NK-92 treated with Interleukin-12 subunit alpha and Interleukin-12 subunit beta, amount 100 ng/mL, for 24 hours (cell line): ENCODE data around the gene TCOF1.

ENCODE experiments used
- DNase-seq: peaks from one replicate; lab custom pipeline; 2025; lab: John Stamatoyannopoulos, UW

The TCOF1 gene

GRCh38 chr5:150428978-150429377, 71.5 kb downstream of the TCOF1 start:
- no peak for DNase-seq

DNA sequence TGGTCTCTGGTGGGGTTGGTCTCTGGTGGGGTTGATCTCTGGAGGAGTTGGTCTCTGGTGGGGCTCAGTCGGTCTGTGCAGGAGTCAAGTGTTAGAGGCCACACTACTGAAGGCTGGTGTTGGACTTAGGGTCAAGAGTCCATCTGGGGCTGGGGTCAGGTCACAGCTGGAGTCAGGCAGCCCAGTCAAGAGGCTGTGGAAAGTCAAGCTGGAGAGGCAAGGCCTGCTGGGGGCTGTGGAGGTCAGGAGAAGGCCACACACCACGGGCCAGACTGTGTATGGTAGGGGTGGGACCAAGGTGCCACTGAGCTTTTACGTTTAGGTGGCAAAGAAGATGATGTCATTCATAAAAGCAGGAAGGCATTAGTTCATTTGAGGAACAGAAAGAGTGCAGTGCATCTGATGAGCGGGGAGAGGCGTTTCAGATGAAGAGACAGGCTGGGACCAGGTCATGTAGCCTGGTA, 71.9 kb downstream of the TCOF1 start:
- DNase-seq = no peak

GRCh38 chr5:150431048-150431447, 73.6 kb downstream of the TCOF1 start:
- no peak for DNase-seq

DNA sequence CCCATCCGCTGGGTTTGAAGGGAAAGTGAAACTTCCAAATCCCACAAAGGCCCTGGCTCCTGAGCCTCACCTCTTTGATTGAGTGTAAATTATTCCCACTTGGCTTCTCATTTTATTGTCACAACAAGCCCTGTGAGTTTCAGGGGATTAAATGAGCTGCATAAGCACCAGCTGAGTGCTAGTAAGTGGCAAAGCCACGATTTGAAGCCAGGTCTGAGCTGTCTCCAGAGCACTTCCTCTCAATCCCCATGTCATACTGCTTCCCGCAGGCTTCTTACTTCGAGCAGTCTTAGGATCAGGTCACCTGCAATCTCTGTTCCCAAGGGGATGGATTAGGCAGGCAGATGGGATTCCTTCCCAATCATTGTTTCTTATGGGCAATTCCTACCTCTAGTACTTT, 74.1 kb downstream of the TCOF1 start:
- no peak for DNase-seq

GRCh38 chr5:150434464-150434863, 77.0 kb downstream of the TCOF1 start:
- DNase-seq = no peak

DNA sequence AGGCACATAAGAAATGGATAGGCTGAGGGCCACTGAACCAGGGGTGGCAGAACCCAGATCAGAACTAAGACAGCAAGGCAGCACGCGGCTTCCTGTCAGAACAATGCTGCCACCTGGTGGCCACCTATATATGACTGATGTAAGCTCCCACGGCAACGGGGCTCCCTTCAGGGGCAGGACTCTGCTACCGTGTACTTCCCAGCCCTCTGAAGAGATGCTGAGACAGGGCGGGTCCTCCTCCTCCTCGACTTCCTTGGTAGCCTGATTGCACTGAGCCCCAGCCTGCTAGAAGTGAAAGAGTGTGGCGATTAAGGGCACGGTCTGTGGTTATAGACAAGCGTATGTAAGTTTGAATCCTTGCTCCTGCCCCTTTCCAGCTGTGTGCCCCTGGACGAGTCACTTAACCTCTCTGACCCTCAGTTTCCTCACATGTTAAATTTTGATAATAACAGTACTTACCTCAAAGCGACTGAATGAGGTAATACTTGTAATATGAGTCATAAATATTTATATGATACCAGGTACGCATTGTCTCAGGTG, 78.7 kb downstream of the TCOF1 start:
- peak; percentile 79 for DNase-seq

DNA sequence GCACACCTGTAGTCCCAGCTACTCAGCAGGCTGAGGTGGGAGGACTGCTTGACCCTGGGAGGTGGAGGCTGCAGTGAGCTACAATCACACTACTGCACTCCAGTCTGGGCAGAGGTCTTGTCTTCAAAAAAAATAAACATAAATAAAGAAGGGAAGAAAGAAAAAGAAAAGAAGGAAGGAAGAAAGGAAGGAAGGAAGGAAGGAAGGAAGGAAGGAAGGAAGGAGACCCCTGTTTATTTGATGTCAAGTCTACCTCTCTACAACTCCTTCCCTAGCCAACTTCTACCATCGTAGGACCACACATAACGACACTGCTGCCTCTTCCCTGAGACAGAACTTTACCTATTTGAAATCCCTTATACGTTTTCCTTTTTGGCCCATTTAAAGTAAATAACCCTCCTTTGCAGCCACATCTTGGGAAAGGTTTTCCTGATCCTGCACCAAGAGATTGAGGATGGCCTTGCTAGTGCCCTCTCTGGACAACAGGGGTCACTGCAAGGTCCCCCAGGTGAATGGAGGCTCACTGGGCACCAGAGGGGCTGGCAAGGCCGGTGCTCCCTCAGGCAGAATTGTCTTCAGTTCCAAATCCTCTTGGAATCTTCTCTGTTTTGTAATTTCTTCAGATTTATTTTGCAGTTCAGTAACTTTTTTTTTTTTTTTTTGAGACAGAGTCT, 81.5 kb downstream of the TCOF1 start:
- DNase-seq = no peak

DNA sequence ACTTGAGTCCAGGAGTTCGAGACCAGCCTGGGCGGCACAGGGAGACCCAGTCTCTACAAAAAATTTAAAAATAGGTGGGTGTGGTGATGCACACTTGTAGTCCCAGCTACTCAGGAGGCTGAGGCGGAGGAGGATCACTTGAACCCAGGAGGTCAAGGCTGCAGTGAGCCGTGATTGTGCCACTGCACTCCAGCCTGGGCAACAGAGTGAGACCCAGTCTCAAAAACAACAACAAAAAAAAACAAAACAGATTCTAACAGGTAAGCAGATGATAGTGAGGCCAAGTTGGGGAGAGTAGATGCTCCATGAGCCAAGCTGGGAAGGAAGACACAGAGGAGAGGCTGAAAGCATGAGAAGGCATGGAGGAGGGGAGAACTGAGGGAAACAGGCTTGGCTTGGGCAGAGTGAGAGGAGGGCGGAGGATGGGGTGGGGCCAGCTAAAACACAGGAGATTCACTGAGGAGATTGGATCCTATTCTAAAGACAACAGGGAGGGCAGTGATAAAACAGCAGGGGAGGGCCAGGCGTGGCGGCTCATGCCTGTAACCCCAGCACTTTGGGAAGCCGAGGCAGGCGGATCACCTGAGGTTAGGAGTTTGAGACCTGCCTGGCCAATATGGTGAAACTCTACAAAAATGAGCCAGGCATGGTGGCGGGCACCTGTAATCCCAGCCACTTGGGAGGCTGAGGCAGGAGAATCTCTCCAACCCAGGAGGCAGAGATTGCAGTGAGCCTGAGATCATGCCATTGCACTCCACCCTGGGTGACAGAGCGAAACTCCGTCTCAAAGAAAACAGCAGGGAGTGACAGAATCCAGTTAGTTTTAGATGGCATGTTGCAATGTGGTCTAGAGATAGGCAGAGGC, 83.7 kb downstream of the TCOF1 start:
- no peak for DNase-seq

GRCh38 chr5:150441813-150442698, 84.6 kb downstream of the TCOF1 start:
- no peak for DNase-seq

DNA sequence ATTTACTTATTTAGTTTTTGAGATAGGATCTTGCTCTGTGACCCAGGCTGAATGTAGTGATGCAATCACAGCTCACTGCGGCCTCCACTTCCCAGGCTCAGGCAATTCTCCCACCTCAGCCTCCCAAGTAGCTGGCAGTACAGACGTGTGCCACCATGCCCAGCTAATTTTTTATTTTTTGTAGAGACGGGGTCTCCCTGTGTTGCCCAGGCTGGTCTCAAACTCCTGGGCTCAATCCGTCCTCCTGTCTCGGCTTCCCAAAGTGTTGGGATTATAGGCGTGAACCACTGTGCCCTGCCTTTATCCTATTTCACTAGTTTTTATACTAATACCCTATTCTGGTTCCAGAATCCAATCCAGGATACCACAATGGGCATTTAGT, 85.2 kb downstream of the TCOF1 start:
- no peak for DNase-seq

DNA sequence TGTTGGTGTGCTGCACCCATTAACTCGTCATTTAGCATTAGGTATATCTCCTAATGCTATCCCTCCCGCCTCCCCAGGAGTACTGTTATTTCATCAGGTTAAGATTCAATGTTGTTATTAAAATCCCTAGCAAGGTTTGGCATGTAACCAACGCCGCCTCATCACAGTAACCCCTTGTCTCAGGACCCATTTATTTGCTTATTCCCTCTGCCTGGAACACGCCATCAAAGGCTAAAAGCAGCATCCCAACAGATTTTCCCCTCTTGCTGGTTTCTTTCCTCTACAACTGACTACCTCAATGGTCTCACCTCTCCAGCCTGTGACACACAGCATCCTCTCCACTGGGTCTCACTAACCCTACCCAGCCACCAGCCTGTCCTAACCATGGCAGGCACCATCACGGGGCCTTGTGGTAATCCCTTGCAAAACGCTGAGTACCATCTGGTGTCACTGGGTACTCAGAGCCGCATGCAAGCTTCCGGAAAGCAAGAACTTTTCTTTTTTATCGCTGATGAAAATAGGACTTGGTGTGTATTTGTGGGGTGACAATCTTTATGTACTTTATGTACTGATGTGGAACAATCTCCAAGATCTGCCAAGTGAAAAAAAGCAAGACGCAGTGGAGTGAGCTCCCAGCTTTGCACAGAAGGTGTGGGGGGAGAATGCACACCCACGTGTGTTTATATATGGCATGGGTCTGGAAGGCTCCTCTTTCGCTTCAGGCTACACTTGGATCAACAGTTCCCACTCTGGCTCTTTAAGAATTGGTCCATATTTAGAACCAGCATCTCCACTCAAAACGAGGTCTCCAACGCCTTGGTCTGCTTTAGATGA, 86.0 kb downstream of the TCOF1 start:
- no peak for DNase-seq

- no peak for DNase-seq
Measured at GRCh38 chr5:150444770-150445169, 87.3 kb downstream of the TCOF1 start.

DNA sequence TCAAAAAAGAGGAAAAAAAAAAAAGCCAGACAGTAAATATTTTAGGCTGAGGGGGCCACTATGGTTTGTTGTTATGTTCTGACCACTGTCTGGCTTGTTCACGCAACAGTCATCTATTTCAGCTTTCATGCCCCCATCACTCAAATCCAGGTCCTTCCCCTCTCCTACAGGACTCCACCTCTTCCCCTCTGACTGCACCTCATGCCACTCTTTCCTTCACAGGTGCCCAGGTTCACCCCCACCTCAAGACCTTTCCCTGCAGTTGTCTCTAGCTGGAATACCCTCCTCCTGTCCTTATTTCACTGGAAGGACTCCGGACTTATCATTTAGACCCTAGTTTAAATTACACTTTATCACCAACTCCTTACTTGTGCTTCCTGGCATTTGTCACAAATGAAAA, 88.6 kb downstream of the TCOF1 start:
- DNase-seq = no peak

DNA sequence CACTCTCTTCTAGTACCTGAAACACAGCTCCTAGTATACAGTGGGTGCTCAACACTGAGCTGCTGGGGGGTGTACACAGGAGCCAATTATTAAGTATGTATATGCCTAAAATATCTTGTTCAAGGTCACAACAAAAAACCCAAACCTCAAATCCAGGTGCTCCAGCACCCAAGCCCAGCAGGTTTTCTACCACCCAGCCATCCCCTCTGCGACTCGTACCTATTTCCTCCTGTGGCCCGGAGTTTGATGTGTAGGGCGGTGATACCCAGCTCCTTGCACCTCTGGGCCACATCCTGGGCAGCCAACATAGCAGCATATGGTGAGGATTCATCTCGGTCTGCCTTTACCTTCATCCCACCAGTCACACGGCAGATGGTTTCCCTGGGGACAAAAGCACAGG, 89.1 kb downstream of the TCOF1 start:
- no peak for DNase-seq

GRCh38 chr5:150447188-150447587, 89.7 kb downstream of the TCOF1 start:
- no peak for DNase-seq

GRCh38 chr5:150448334-150448733, 90.8 kb downstream of the TCOF1 start:
- no peak for DNase-seq

GRCh38 chr5:150448952-150449516, 91.5 kb downstream of the TCOF1 start:
- no peak for DNase-seq
